Neural progenitor cell (in vitro differentiated cells): Measurements from ENCODE around the gene ERO1A. TPM values are rescaled to one million over a fixed set of nuclear protein-coding genes. Genes with fewer than 3 reads are reported as not detected.

Experiments used
- DNase-seq: peaks from one replicate; pipeline ENCODE4 v3.0.0-alpha.2; 2016; ENCODE audit warnings: low spot score
- H2AFZ ChIP-seq: fragments of 200-600 bp; sonication (generic); replicated peaks from 2 replicates; pipeline ENCODE4 v1.6.1; 2016; ENCODE audit warnings: antibody characterized with exemption
- H3F3A ChIP-seq: fragments of 200-600 bp; sonication (generic); 2 replicates; pipeline ENCODE4 v1.6.1; 2016; ENCODE audit warnings: antibody characterized with exemption, low read depth
- H3K27ac ChIP-seq: fragments of 200-600 bp; sonication (generic); 2 replicates; pipeline ENCODE4 v1.5.1; 2016; ENCODE audit warnings: mild to moderate bottlenecking
- H3K27me3 ChIP-seq: fragments of 200-600 bp; sonication (generic); 2 replicates; pipeline ENCODE4 v1.6.1; 2016; ENCODE audit warnings: mild to moderate bottlenecking, moderate library complexity
- H3K36me3 ChIP-seq: fragments of 200-600 bp; sonication (generic); 2 replicates; pipeline ENCODE4 v1.5.1; 2016
- H3K4me1 ChIP-seq: fragments of 200-600 bp; sonication (generic); 2 replicates; pipeline ENCODE4 v1.6.1; 2016; ENCODE audit warnings: mixed run types
- H3K4me2 ChIP-seq: fragments of 200-600 bp; sonication (generic); 2 replicates; pipeline ENCODE4 v1.6.1; 2016
- H3K4me3 ChIP-seq: fragments of 200-600 bp; sonication (generic); 2 replicates; pipeline ENCODE4 v1.5.1; 2016
- H3K79me2 ChIP-seq: fragments of 200-600 bp; sonication (generic); 2 replicates; pipeline ENCODE4 v1.6.1; 2016; ENCODE audit warnings: low read depth
- H3K9ac ChIP-seq: fragments of 200-600 bp; sonication (generic); 2 replicates; pipeline ENCODE4 v1.6.1; 2016
- H3K9me3 ChIP-seq: fragments of 200-600 bp; sonication (generic); 2 replicates; pipeline ENCODE4 v1.5.1; 2016; ENCODE audit warnings: low read depth
- H4K20me1 ChIP-seq: fragments of 200-600 bp; sonication (generic); 2 replicates; pipeline ENCODE4 v1.6.1; 2016; ENCODE audit warnings: low read depth
- H3K27ac Mint-ChIP-seq: 3 replicates; pipeline ENCODE4 v1.8.0; 2021; ENCODE audit warnings: mixed read lengths
- H3K27me3 Mint-ChIP-seq: 2 replicates; pipeline ENCODE4 v1.8.0; 2022; ENCODE audit warnings: low read depth, mild to moderate bottlenecking, inconsistent platforms, moderate library complexity, mixed read lengths; ENCODE audit not compliant: insufficient read depth
- H3K36me3 Mint-ChIP-seq: 3 replicates; pipeline ENCODE4 v1.8.0; 2021; ENCODE audit warnings: mixed read lengths
- H3K4me1 Mint-ChIP-seq: 3 replicates; pipeline ENCODE4 v1.8.0; 2021; ENCODE audit warnings: mixed read lengths
- H3K4me3 Mint-ChIP-seq: 3 replicates; pipeline ENCODE4 v1.8.0; 2021; ENCODE audit warnings: mild to moderate bottlenecking, moderate library complexity, mixed read lengths
- H3K9me3 Mint-ChIP-seq: 3 replicates; pipeline ENCODE4 v1.8.0; 2020; ENCODE audit warnings: mixed read lengths
- EZH2 ChIP-seq: fragments of 200-600 bp; sonication (generic); IDR thresholded peaks from 2 replicates; pipeline ENCODE4 v1.6.1; 2017; ENCODE audit warnings: antibody characterized with exemption, mild to moderate bottlenecking, moderate library complexity
- EZH2phosphoT487 ChIP-seq: fragments of 200-600 bp; sonication (generic); IDR thresholded peaks from 2 replicates; pipeline ENCODE4 v1.6.1; 2017; ENCODE audit warnings: antibody characterized with exemption
- total RNA-seq: library from RNA; depleted of rRNA; stranded (reverse); fragments of >200 nt; gene quantifications from 2 replicates; pipeline ENCODE4 v1.2.3, GENCODE V29; 2015; ENCODE audit warnings: low replicate concordance
- TF ChIP-seq, protein P1 (sequence below): fragments of 200-600 bp; sonication (generic); IDR thresholded peaks from 2 replicates; pipeline ENCODE4 v1.5.1; 2017; ENCODE audit warnings: antibody characterized with exemption, mild to moderate bottlenecking

Gene ERO1A
- total RNA-seq, 1 donor from 2014 or later = 54.1 TPM

DNA sequence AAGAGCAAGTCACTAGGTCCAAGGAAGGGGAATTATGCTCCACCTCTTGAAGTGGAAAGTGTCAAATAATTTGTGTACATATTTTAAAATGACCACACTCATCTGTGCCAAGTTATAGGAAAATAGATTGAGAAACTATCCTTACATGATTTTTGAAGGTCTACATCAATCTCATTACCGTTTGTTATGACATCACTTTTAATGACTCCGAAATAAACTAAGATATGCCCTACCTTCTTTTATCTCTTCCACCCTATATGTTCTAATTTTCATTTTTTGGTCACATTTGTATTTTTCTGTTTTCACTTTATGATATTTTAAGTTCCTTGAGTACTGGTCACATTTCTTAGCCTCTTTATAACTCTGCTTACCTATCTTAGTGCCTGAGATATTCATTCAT, 8.3 kb upstream of the ERO1A start:
- H3K4me3 Mint-ChIP-seq = no peak overlapping the region
- Histone ChIP-seq H3K4me3 (no peak overlapping the region), H3K9ac (no peak overlapping the region), H3F3A (no peaks in the 10 kb centered on the region), H4K20me1 (peaks cover 11% of the 10 kb centered on the region), H2AFZ (no peak overlapping the region), H3K4me2 (no peak overlapping the region), H3K9me3 (no peaks in the 10 kb centered on the region), H3K36me3 (peaks cover 3% of the 10 kb centered on the region), H3K27ac (no peak overlapping the region), H3K27me3 (no peaks in the 10 kb centered on the region), H3K4me1 (peaks cover 8% of the 10 kb centered on the region), H3K79me2 (peaks cover 17% of the 10 kb centered on the region)
- TF ChIP-seq, protein P1, sequence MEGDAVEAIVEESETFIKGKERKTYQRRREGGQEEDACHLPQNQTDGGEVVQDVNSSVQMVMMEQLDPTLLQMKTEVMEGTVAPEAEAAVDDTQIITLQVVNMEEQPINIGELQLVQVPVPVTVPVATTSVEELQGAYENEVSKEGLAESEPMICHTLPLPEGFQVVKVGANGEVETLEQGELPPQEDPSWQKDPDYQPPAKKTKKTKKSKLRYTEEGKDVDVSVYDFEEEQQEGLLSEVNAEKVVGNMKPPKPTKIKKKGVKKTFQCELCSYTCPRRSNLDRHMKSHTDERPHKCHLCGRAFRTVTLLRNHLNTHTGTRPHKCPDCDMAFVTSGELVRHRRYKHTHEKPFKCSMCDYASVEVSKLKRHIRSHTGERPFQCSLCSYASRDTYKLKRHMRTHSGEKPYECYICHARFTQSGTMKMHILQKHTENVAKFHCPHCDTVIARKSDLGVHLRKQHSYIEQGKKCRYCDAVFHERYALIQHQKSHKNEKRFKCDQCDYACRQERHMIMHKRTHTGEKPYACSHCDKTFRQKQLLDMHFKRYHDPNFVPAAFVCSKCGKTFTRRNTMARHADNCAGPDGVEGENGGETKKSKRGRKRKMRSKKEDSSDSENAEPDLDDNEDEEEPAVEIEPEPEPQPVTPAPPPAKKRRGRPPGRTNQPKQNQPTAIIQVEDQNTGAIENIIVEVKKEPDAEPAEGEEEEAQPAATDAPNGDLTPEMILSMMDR = no peak
- TF ChIP-seq EZH2phosphoT487 (no peak), EZH2 (no peak)
- H3K4me1 Mint-ChIP-seq = peaks cover 19% of the 10 kb centered on the region
- no peak for DNase-seq
- no peaks in the 10 kb centered on the region for H3K9me3 Mint-ChIP-seq
- peaks cover 3% of the 10 kb centered on the region for H3K36me3 Mint-ChIP-seq
- no peak overlapping the region for H3K27ac Mint-ChIP-seq
- H3K27me3 Mint-ChIP-seq = no peaks in the 10 kb centered on the region

DNA sequence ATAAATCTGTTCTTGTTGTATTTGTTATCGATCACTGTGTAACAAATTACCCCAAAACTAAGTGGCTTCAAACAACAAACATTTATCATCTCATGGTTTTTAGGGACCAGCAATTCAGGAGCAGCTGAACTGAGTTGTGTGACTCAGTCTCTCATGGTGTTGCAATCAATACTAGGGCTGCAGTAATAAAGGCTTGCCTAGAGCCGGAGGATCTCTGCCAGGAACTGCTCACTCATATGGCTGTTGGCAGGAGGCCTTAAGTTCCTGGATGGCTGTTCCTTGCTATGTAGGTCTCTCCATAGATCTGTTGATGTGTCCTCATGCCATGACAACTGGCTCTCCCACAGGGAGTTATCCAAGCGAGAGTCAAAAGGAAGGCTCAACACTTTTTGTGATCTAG, 7.9 kb upstream of the ERO1A start:
- Histone ChIP-seq H3K36me3 (no peaks in the 10 kb centered on the region), H2AFZ (no peak overlapping the region), H3K9me3 (no peaks in the 10 kb centered on the region), H3K27me3 (no peaks in the 10 kb centered on the region), H3K4me2 (no peak overlapping the region), H3K27ac (no peak overlapping the region), H4K20me1 (peaks cover 6% of the 10 kb centered on the region), H3K4me3 (no peak overlapping the region), H3F3A (no peaks in the 10 kb centered on the region), H3K4me1 (peaks cover 4% of the 10 kb centered on the region), H3K79me2 (peaks cover 13% of the 10 kb centered on the region), H3K9ac (no peak overlapping the region)
- peaks cover 2% of the 10 kb centered on the region for H3K36me3 Mint-ChIP-seq
- H3K9me3 Mint-ChIP-seq = no peaks in the 10 kb centered on the region
- no peak overlapping the region for H3K4me3 Mint-ChIP-seq
- peaks cover 15% of the 10 kb centered on the region for H3K4me1 Mint-ChIP-seq
- no peaks in the 10 kb centered on the region for H3K27me3 Mint-ChIP-seq
- no peak for DNase-seq
- TF ChIP-seq EZH2 (no peak), EZH2phosphoT487 (no peak)
- TF ChIP-seq, protein P1 = no peak
- H3K27ac Mint-ChIP-seq = no peak overlapping the region

DNA sequence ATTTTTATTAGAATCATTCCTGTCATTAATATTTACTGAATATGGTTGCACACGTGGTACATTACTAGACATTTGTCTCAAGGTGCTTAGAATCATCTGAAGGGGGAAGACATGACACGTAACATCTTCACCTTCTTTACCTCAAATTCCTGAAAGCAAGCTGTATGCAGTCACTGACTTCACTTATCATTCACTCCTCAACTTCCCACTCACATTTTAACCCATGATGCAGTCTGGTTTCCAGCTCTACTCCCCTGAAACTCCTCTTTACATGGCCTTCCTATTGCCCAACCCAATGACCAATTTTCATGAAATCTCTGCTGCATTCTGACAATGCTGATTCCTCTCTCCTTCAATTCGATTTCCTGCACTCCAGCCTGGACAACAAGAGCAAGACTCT, 5.9 kb upstream of the ERO1A start:
- Mint-ChIP-seq H3K9me3 (no peaks in the 10 kb centered on the region), H3K4me1 (no peaks in the 10 kb centered on the region), H3K36me3 (no peaks in the 10 kb centered on the region), H3K27ac (no peak overlapping the region), H3K4me3 (no peak overlapping the region), H3K27me3 (no peaks in the 10 kb centered on the region)
- Histone ChIP-seq H3K9ac (no peak overlapping the region), H2AFZ (peak overlapping the region; percentile 85), H3K36me3 (no peaks in the 10 kb centered on the region), H3K4me1 (no peaks in the 10 kb centered on the region), H3K27ac (no peak overlapping the region), H3K9me3 (no peaks in the 10 kb centered on the region), H4K20me1 (no peaks in the 10 kb centered on the region), H3K4me2 (no peak overlapping the region), H3F3A (peaks cover 11% of the 10 kb centered on the region), H3K4me3 (no peak overlapping the region), H3K79me2 (no peaks in the 10 kb centered on the region), H3K27me3 (no peaks in the 10 kb centered on the region)
- no peak for DNase-seq
- TF ChIP-seq EZH2phosphoT487 = no peak
- TF ChIP-seq, protein P1 = no peak
- no peak for TF ChIP-seq EZH2
